Endothelial cell of umbilical vein (primary cell): ENCODE data around the gene SREK1IP1. TPM values are rescaled to one million over a fixed set of nuclear protein-coding genes. Genes with fewer than 3 reads are reported as not detected.

Experiments used
- BruUV-seq: library from RNA; stranded (reverse); fragments of 400-500 nt; replicated peaks from 2 replicates; lab custom pipeline; 2021; lab: Mats Ljungman, UMichigan
- CTCF ChIA-PET: fragments of 300-600, 350-600 bp; sonication (Branson Sonifier 250); formaldehyde crosslinking; loops from one replicate; lab custom pipeline; 2021; ENCODE audit warnings: antibody characterized with exemption, inconsistent platforms; lab: Charles Lee
- POLR2A ChIA-PET: fragments of 300-600, 350-600 bp; sonication (Branson Sonifier 250); formaldehyde crosslinking; loops from one replicate; lab custom pipeline; 2021; ENCODE audit warnings: antibody characterized with exemption, inconsistent platforms; lab: Charles Lee
- DNase-seq: peaks from one replicate; pipeline ENCODE4 v3.0.0-alpha.2; 2011; ENCODE audit warnings: low read depth, low spot score
- FAIRE-seq: peaks from 2 replicates; lab custom pipeline; 2011; peaks lifted over from hg19 to GRCh38; lab: Jason Lieb, UNC
- H2AFZ ChIP-seq: 2 replicates; pipeline ENCODE4 v1.6.0; 2012; ENCODE audit warnings: low read depth, low read length, control low read depth, inconsistent platforms
- H3K27ac ChIP-seq: 2 replicates; pipeline ENCODE4 v1.5.1; 2011; ENCODE audit warnings: low read depth, mild to moderate bottlenecking, control low read depth, low read length, moderate library complexity; ENCODE audit not compliant: insufficient read depth
- H3K27me3 ChIP-seq, 2 experiments: 2 replicates each; pipeline versions ENCODE4 v1.6.0 to v1.6.1; 2011; ENCODE audit warnings: low read length in 2 of 2, mixed read lengths in 1 of 2; ENCODE audit not compliant: control insufficient read depth in 2 of 2, insufficient read depth in 2 of 2
- H3K36me3 ChIP-seq, 2 experiments: 2 replicates in 1 of 2; 3 replicates in 1 of 2; pipeline ENCODE4 v1.5.1; 2011; ENCODE audit warnings: low read length in 2 of 2, mild to moderate bottlenecking in 1 of 2, moderate library complexity in 1 of 2; ENCODE audit not compliant: control insufficient read depth in 2 of 2, insufficient read depth in 2 of 2; ENCODE audit errors: extremely low read depth in 1 of 2
- H3K4me1 ChIP-seq: 3 replicates; pipeline ENCODE4 v1.5.1; 2011; ENCODE audit warnings: mild to moderate bottlenecking, low read length; ENCODE audit not compliant: control insufficient read depth, insufficient read depth; ENCODE audit errors: extremely low read depth
- H3K4me2 ChIP-seq: 2 replicates; pipeline ENCODE4 v1.6.1; 2011; ENCODE audit warnings: low read length, control low read depth, mixed read lengths; ENCODE audit not compliant: insufficient read depth
- H3K4me3 ChIP-seq, 3 experiments: fragments of 200-600 bp in 1 of 3; sonication (generic), shearing (Covaris generic) in 1 of 3; replicated peaks in 1 of 3; 2 replicates each; pipeline ENCODE4 v1.5.1; 2011 to 2016; ENCODE audit warnings: control low read depth in 3 of 3, low read length in 3 of 3, mild to moderate bottlenecking in 2 of 3, inconsistent platforms in 1 of 3, low read depth in 1 of 3, moderate library complexity in 1 of 3; ENCODE audit not compliant: insufficient read depth in 1 of 3
- H3K79me2 ChIP-seq: 2 replicates; pipeline ENCODE4 v1.6.0; 2012; ENCODE audit warnings: low read length, inconsistent platforms; ENCODE audit not compliant: control insufficient read depth, insufficient read depth
- H3K9ac ChIP-seq: replicated peaks from 2 replicates; pipeline ENCODE3; 2011; ENCODE audit warnings: low read length, control low read depth; ENCODE audit not compliant: insufficient read depth; ENCODE audit errors: extremely low read depth
- H3K9me1 ChIP-seq: replicated peaks from 3 replicates; pipeline ENCODE4 v1.6.0; 2011; ENCODE audit warnings: mild to moderate bottlenecking, low read length; ENCODE audit not compliant: control insufficient read depth, insufficient read depth; ENCODE audit errors: extremely low read depth
- H3K9me3 ChIP-seq: replicated peaks from 2 replicates; pipeline ENCODE4 v1.5.1; 2012; ENCODE audit warnings: low read length, inconsistent platforms; ENCODE audit not compliant: control insufficient read depth, insufficient read depth
- H4K20me1 ChIP-seq: replicated peaks from 2 replicates; pipeline ENCODE3; 2011; ENCODE audit warnings: mild to moderate bottlenecking, low read length; ENCODE audit not compliant: control insufficient read depth, insufficient read depth; ENCODE audit errors: extremely low read depth
- CTCF ChIP-seq, 2 donors: IDR thresholded peaks; 1 replicate in 1 of 2; 2 replicates in 1 of 2; pipeline ENCODE4 v1.5.1; 2011; ENCODE audit warnings: low read length in 2 of 2, mild to moderate bottlenecking in 2 of 2, moderate library complexity in 2 of 2, control low read depth in 1 of 2, inconsistent platforms in 1 of 2, low read depth in 1 of 2; ENCODE audit not compliant: insufficient read depth in 1 of 2; ENCODE audit errors: extremely low read depth in 1 of 2
- EZH2 ChIP-seq: IDR thresholded peaks from 2 replicates; pipeline ENCODE4 v1.6.1; 2012; ENCODE audit warnings: borderline replicate concordance, low read depth, mild to moderate bottlenecking, moderate library complexity, low read length, inconsistent platforms; ENCODE audit not compliant: severe bottlenecking
- FOS ChIP-seq: IDR thresholded peaks from 2 replicates; pipeline ENCODE4 v1.6.1; 2011; ENCODE audit warnings: mild to moderate bottlenecking, low read length, moderate library complexity, borderline replicate concordance; ENCODE audit not compliant: insufficient read depth
- GATA2 ChIP-seq: IDR thresholded peaks from 2 replicates; pipeline ENCODE4 v1.7.0; 2011; ENCODE audit warnings: low read depth, mild to moderate bottlenecking, moderate library complexity, mixed read lengths, low read length; ENCODE audit not compliant: insufficient read length, insufficient read depth
- JUN ChIP-seq: IDR thresholded peaks from 2 replicates; pipeline ENCODE4 v1.6.1; 2011; ENCODE audit warnings: borderline replicate concordance, low read depth; ENCODE audit not compliant: insufficient read length, insufficient read depth
- MAX ChIP-seq: IDR thresholded peaks from 2 replicates; pipeline ENCODE4 v1.6.1; 2011; ENCODE audit not compliant: insufficient read depth, insufficient read length
- MYC ChIP-seq: IDR thresholded peaks from one replicate; pipeline ENCODE4 v1.6.1; 2011; ENCODE audit warnings: mild to moderate bottlenecking, low read depth, low read length
- POLR2A ChIP-seq: IDR thresholded peaks from 2 replicates; pipeline ENCODE4 v1.6.1; 2012; ENCODE audit warnings: low read depth, mild to moderate bottlenecking, control low read depth, low read length
- POLR2AphosphoS5 ChIP-seq: IDR thresholded peaks from 2 replicates; pipeline ENCODE4 v1.6.1; 2012; ENCODE audit warnings: low read depth, mild to moderate bottlenecking, control low read depth, low read length, moderate library complexity; ENCODE audit not compliant: insufficient read depth
- dilution Hi-C: fragments of 300-500 bp; cut with MboI; formaldehyde crosslinking; loops from one replicate; pipeline ENCODE4 v1.15.0; 2019; ENCODE audit warnings: low sequenced_read_pairs; ENCODE audit not compliant: extremely low pct_ligation_motif_present
- intact Hi-C: fragments of 100-400 bp; cut with micrococcal nuclease; formaldehyde crosslinking; loops from one replicate; pipeline ENCODE4 v1.10.0; 2022
- polyA plus RNA-seq, 4 experiments: library from polyadenylated mRNA; depleted of rRNA in 3 of 4; stranded (reverse) in 3 of 4; unstranded in 1 of 4; fragments of >200 nt; gene quantifications; 2 replicates each; pipeline versions ENCODE4 v1.2.1 to v1.2.3, GENCODE V29; 2011 to 2012; ENCODE audit warnings: missing spikeins in 1 of 4
- total RNA-seq: library from RNA; stranded (reverse); gene quantifications from 2 replicates; pipeline ENCODE4 v1.2.3, GENCODE V29; 2021

Gene SREK1IP1
- total and polyA plus RNA-seq, 2 donors (not counting 3 experiments of a cell fraction or from before 2014, with no cell fraction given) = 6.3 to 17.8 TPM

GRCh38 chr5:64742821-64743220, 25.7 kb downstream of the SREK1IP1 start:
- dilution Hi-C loops (no loop called here), intact Hi-C loops (no loop called here)
- no peaks in the 10 kb centered on the region for H3K9me1 ChIP-seq
- H3K79me2 ChIP-seq = peaks cover 10% of the 10 kb centered on the region
- H3K9me3 ChIP-seq = no peaks in the 10 kb centered on the region
- H4K20me1 ChIP-seq = no peaks in the 10 kb centered on the region
- no peak overlapping the region for H3K4me3 ChIP-seq
- H2AFZ ChIP-seq = no peak overlapping the region
- no peak for FAIRE-seq
- H3K4me2 ChIP-seq = no peak overlapping the region
- TF ChIP-seq FOS (no peak), MAX (no peak), POLR2AphosphoS5 (no peak), CTCF (IDR thresholded peaks at IDR 0.05; ENCODE audit: extremely low read depth in 1 of 2, insufficient read depth in 1 of 2, low read depth in 1 of 2, low read length in 2 of 2) (no peak), JUN (no peak), GATA2 (no peak), POLR2A (no peak), MYC (no peak), EZH2 (no peak)
- peaks cover 3 to 6% of the 10 kb centered on the region in 2 experiments for H3K36me3 ChIP-seq
- H3K9ac ChIP-seq = no peak overlapping the region
- H3K4me1 ChIP-seq = no peaks in the 10 kb centered on the region
- H3K27me3 ChIP-seq = no peaks in the 10 kb centered on the region
- ChIA-PET POLR2A (no interaction called here), CTCF (no interaction called here)
- DNase-seq = no peak
- no TSS peak for BruUV-seq
- no peak overlapping the region for H3K27ac ChIP-seq
